ENCODE results near the gene PDE11A.

The PDE11A gene

DNA sequence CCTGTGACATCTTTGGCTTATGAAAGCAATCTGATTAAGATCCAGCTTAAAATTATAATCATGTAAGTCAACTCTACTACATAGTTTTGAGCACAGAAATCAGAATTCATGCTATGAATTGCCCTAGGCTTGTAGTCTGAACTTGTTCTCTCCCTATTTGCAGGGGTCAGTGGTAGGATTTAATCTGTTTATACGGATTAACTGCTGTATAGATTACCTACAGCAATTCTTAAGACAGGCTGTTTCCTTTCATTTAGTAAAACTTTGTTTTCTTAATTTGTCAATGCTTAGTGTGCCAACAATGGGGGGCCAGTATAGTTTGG, 287.9 kb downstream of the PDE11A start:
- DNase-seq (ENCODE audit: low read depth): no peak
- peak overlapping the region; percentile 28 for H3K4me3 ChIP-seq (ENCODE audit: low read length)
- TF ChIP-seq CTCF (conservative IDR thresholded peaks at IDR 0.05; ENCODE audit: low read length): no peak

- no peak for TF ChIP-seq CTCF (conservative IDR thresholded peaks at IDR 0.05; ENCODE audit: low read length)
- H3K4me3 ChIP-seq (ENCODE audit: low read length): peak overlapping the region; percentile 28
- peak; percentile 92 for DNase-seq (ENCODE audit: low read depth)
These were observed 288.5 kb downstream of the PDE11A start for GRCh38 chr2:177783835-177784744.

GRCh38 chr2:177783091-177783490, 289.5 kb downstream of the PDE11A start:
- H3K4me3 ChIP-seq (ENCODE audit: low read length): no peak overlapping the region
- TF ChIP-seq CTCF (conservative IDR thresholded peaks at IDR 0.05; ENCODE audit: low read length): no peak
- DNase-seq (ENCODE audit: low read depth): peak; percentile 27

DNA sequence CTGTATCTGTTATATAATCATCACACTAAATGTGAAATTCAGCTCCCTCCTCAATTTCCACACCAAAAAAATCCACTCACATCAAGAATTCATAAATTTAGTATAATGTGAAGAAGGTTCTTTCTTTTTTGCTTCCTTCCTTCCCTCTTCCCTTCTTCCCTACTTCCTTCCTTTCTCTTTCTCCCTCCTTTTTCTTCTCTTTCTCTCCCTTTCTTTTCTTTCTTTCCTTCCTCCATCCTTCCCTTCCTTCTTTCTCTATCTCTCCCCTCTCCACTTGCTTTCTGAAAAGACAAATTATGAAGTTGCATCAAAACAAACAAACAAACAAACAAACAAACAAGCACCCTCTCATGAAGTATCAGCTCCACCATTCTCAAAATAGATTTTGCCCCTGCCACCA, 290.0 kb downstream of the PDE11A start:
- TF ChIP-seq CTCF (conservative IDR thresholded peaks at IDR 0.05; ENCODE audit: low read length): no peak
- DNase-seq (ENCODE audit: low read depth): no peak
- no peak overlapping the region for H3K4me3 ChIP-seq (ENCODE audit: low read length)

DNA sequence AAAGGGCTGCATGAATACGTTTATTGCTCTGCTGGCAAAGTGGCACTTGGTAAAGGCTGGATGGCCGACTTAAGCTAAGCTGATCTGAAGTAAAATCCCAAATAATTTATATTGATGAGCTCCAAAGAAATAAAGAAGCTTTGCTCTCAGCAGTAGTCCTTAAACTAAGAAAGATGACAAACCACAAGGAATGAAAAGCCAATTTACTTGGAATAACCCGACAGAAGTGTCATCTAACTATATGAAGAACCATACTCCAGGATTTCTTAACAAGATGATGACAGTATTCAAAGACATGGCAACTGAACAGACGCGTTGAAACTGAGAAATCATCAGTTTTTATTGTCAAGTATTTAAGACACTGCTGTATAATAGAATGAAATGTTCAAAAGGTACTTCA, 294.1 kb downstream of the PDE11A start:
- TF ChIP-seq CTCF (conservative IDR thresholded peaks at IDR 0.05; ENCODE audit: low read length): no peak
- DNase-seq (ENCODE audit: low read depth): no peak

DNA sequence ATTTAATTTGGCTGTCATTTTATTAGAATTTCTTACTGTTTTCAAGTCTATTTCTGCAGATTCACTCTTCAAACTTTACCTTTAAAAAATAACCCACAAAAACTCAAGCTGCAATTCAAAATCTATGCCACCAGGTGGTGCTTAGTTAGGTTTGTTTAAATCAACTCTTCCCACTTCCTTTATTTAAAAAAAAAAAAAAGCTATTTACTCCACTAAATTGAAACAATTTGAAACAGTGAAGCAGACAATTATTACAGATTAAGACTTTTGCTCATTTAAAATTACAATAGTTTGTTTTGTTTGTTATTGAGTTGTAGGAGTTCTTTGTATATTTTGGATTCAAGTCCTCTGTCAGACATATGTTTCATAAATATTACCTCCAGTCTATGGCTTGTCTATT, 300.0 kb downstream of the PDE11A start:
- peak; percentile 46 for DNase-seq (ENCODE audit: low read depth)
- peak; percentile 73 for TF ChIP-seq CTCF (conservative IDR thresholded peaks at IDR 0.05; ENCODE audit: low read length)
- H3K4me3 ChIP-seq (ENCODE audit: low read length): no peak overlapping the region

More for the DNA sequence above, 294.1 kb downstream of the PDE11A start:
- no peak overlapping the region for H3K4me3 ChIP-seq (ENCODE audit: low read length)

GRCh38 chr2:177771191-177771590, 301.4 kb downstream of the PDE11A start:
- DNase-seq (ENCODE audit: low read depth): peak; percentile 6
- no peak for TF ChIP-seq CTCF (conservative IDR thresholded peaks at IDR 0.05; ENCODE audit: low read length)
- no peak overlapping the region for H3K4me3 ChIP-seq (ENCODE audit: low read length)

Measured in AG10803 (cell line).